Femur (tissue), 1 donor: Measurements from ENCODE around the gene GALK1.

Source experiments
- DNase-seq: peaks from one replicate; pipeline ENCODE4 v3.0.0-alpha.2; 2017

GALK1 gene

DNA sequence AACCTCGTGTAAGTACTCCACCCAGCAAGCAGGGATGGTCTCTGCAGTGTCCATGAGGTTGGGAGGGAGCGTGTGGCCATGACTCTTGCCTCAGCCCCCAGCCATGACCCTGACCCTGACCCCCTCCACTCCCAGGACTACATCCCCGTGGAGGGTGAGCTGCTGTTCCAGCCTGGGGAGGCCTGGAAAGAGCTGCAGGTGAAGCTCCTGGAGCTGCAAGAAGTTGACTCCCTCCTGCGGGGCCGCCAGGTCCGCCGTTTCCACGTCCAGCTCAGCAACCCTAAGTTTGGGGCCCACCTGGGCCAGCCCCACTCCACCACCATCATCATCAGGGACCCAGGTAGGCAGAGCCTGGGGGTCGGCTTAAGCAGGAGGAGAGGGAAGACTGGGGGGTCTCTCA is 16.3 kb downstream of the GALK1 start:
- DNase-seq = no peak

DNA sequence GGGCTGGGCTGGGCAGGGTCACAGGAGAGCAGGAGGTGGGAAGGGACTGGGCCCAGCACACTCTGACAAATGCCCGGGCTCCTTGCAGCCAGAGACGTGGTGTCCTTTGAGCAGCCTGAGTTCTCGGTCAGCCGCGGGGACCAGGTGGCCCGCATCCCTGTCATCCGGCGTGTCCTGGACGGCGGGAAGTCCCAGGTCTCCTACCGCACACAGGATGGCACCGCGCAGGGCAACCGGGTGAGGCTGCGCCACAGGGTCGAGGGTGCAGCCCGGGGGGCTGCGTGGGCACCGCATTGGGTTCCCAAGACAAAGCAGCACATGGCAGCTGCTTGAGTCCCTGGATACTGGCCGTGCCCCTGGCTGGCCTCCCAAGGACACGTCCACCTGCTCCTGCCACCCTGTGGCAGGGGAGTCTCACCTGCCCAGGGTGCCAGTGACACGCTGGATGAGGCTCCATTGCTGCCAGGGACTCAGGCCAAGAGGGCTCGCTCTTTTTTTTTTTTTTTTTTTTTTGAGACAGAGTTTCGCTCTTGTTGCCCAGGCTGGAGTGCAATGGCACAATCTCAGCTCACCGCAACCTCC is 21.3 kb downstream of the GALK1 start:
- DNase-seq = no peak

DNA sequence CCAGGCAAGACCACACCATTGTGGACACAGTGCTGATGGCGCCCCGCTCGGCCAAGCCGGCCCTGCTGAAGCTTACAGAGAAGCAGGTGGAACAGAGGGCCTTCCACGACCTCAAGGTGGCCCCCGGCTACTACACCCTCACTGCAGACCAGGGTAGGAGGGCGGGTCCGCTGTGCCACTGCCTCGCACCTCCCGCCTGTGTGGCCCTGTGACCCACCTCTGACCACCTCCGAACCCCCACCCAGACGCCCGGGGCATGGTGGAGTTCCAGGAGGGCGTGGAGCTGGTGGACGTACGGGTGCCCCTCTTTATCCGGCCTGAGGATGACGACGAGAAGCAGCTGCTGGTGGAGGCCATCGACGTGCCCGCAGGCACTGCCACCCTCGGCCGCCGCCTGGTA is 22.7 kb downstream of the GALK1 start:
- no peak for DNase-seq

DNA sequence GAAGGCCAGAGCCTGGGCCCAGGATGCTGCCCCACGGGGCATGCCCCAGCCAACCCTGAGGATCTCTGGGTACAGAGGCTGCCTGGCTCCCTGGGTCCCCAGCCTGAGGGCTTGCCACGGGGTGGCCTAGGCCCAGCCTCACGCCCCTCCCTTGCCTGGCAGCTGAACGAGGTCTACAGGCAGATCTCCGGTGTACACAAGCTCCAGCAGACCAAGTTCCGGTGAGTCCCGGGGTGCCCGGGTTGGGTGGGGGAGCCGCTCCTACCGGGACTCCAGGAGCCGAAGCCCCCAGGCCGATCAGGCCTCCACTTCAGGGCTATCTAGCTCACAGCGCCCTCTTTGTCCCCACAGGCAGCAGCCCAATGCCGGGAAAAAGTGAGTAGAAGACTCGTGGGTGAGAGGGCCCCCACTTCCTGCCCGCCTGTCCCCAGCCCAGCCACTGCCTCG is 24.3 kb downstream of the GALK1 start:
- no peak for DNase-seq

DNA sequence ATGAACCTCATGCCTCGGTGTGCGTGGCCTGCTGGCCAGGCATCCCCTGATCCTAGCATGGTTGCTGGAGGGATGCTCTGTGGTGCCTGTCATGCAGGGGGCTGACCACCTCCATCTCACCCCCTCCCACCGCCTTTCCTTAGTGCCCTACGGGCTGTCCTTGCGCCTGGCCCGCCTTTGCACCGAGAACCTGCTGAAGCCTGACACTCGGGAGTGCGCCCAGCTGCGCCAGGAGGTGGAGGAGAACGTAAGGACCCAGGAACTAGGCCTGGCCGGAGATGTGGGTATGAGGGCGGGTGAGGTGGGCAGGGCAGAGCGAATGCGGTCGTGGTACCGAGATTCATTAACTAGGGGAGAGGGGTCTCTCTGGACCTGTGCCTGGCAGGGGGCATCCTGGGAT is 24.8 kb downstream of the GALK1 start:
- no peak for DNase-seq

DNA sequence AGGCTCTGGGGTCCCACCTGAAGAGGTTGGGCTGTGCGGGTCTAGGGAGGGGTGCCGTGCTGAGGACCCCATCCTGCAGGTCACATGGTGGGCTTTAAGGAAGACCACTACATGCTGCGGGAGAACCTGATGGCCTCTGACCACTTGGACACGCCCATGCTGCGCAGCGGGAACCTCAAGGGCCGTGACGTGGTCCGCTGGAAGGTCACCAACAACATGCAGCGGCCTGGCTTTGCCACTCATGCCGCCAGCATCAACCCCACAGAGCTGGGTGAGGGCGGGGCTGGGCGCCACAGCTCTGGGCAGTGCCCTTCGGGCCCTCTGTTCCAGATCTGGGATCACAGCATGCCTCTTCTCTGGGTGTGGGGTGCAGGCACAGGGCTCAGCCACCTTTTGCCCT is 25.2 kb downstream of the GALK1 start:
- DNase-seq = no peak

DNA sequence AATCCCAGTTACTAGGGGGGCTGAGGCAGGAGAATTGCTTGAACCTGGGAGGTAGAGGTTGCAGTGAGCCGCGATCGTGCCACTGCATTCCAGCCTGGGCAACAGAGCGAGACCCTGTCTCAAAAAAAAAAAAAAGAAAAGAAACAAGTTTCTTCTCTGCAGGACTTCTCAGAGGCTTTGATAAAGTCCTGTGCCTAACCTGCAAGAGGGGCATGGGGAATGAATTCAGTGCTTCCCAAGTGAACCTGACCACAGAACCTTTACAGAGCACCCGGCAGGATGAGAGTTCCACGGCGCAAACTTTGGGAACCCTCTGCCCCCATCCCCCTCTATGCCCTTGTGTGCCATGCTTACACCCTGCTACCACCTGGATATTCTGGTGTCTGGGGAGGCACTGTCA is 25.8 kb downstream of the GALK1 start:
- no peak for DNase-seq

DNA sequence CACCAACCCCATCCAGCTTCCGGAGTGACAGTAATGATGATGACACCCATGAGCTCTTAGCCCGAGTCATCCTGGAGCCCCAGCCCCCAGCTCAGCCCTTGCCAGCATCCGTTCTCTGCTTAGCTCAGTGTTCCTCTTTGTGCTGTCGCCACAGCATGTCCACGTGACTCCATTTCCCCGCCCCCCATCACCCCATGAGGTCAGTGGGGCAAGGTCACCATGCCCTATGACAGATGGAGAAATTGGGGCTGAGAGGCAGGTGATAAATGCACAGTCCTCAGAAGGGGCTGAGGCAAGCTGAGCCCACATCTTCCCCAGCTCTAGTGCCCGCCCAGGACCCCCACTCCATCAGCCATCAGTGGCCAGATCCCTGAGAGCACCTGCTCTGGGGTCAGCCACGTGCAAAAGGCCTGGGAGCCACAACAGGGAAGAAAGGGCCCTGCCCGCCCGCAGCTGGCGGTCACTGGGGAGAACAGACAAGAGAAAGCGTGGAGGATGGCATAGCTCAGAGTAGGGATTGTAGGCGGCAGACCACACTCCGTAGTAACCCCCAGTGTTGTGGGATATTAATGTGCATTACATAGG is 26.7 kb downstream of the GALK1 start:
- peak; percentile 44 for DNase-seq

DNA sequence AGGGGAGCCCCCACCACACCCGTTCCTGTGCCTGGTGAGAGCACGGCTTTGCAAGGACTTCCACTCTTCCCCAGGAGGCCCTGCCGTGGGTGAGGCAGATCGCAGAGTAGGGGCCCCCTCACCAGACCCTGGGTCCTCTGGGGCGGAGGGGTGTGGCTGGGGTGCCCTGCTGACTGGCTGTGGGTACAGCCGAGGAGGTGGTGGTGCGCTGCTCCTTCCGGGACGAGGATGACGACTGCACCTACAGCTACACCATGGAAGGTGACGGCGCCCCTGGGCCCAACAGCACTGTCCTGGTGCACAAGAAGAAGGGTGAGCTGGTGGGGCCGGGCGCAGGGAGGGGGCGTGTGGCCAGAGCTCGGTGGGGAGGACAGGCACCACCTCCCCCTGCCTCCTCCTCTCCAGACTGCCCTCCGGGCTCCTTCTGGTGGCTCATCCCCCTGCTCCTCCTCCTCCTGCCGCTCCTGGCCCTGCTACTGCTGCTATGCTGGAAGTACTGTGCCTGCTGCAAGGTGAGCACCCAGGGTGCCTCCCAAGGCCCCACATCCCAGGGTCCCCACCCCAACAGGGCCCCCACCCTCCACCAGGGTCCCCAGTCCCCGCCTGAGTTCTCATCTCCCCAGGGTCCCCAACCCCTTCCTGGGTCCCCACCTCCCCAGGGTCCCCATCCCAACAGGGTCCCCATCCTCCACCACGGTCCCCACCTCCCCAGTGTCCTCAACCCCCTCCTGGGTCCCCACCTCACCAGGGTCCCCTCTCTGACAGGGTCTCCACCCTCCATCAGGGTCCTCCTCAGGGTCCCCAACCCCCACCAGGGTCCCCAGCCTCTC is 27.6 kb downstream of the GALK1 start:
- DNase-seq = no peak

DNA sequence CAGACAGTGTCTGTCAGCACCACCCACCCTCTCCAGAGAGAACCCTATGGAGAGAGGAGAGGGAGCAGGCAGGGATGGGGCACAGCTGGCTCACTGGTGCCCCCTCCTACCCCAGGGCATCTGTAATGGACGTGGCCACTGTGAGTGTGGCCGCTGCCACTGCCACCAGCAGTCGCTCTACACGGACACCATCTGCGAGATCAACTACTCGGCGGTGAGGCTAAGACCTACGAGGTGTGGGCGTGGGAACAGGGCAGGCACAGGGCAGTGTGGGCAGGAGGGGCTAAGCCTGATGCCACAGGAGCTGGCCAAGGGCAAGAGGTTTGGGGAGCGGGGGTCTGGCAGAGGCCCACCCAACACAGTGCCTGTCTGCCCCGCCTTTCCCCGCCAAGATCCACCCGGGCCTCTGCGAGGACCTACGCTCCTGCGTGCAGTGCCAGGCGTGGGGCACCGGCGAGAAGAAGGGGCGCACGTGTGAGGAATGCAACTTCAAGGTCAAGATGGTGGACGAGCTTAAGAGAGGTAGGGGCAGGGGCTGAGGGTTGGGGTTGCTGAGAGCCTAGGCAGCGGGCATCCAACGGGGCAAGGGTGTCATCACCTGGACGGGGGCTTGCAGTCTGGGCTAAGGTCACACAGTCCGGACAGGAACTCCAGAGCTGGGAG is 28.7 kb downstream of the GALK1 start:
- no peak for DNase-seq

DNA sequence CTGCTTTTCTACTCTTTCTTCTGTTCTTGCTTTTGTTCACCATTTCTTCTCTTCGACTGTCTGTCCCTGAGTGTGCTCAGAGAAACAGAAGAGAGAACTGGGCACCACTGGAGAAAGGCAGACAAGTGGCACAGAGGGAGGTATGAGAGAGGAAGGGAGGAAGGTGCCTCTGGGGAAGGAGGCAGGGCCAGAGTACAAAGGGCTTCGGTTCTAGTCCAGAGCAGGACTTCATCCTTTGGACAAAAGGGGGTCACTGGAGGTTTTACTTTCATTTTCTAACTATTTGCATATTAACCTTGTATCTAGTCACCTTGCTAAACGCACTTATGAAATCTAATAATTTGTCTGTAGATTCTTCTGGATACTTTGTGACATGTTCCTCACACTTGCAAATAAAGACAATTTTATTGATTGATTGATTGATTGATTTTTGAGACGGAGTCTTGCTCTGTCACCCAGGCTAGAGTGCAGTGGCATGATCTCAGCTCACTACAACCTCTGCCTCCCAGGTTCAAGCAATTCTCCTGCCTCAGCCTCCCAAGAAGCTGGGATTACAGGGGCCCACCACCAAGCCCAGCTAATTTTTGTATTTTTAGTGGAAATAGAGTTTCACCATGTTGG is 30.2 kb downstream of the GALK1 start:
- no peak for DNase-seq

DNA sequence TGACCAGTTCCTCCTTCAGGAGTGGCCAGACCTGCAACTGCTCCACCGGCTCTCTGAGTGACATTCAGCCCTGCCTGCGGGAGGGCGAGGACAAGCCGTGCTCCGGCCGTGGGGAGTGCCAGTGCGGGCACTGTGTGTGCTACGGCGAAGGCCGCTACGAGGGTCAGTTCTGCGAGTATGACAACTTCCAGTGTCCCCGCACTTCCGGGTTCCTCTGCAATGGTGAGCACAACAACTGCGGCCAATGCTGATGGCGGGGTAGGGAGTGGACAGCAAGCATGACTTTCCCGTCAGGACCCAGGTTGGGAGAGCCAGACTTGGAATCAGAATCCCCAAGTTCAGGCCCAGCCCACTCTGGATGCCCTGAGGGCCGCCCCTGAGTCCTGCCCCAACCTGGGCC is 31.5 kb downstream of the GALK1 start:
- DNase-seq = no peak

DNA sequence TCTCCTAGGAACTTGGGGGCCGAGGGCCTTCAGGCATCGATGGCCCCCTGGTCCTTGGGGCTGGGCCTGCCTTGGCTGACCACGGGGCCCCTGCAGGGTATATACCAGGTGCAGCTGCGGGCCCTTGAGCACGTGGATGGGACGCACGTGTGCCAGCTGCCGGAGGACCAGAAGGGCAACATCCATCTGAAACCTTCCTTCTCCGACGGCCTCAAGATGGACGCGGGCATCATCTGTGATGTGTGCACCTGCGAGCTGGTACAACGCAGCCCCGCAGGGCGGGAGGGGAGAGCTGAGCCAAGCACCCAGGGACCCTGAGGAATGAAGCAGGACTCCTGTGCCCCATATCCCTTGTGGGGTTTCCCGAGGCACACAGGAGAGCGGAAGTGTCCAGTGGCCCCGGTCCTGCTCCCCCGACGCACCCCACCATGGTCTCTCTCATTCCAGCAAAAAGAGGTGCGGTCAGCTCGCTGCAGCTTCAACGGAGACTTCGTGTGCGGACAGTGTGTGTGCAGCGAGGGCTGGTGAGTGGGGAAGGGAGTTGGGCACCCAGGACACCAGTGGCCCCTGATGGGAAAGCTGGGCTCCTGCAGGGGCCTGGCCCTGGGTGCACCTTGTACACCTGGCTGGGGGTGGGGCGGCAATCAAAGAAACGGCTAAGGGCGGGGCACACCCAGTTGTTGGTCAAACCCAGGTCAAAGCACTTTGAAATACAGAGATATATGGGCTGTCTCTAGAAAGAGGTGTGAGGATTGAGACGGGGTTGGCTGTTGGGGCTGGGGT is 33.1 kb downstream of the GALK1 start:
- no peak for DNase-seq

DNA sequence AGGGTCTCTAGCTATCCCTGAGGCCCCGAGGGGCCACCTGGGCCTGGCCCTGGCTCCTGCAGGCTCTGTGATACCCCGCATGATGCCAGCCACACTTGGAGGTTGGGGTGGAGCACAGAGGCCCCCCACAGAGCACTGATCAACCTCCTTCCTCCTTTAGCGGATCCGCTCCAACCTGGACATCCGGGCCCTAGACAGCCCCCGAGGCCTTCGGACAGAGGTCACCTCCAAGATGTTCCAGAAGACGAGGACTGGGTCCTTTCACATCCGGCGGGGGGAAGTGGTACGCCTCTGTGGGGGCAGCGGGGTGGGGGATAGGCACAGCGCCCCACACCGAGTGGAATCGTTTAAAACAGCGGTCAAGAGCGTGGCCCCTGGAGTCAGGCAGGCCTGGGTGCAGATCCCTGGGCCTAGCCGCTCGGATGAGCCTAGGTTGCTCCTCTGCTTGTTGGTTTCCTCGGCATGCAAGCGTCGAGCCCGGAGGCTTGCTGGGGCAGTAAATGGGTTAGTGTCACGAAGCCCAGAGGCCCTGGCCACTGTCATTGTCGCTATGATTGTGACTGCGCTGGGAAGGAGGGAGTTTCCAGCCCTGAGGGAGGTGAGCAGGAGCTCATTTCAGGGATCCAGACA is 33.8 kb downstream of the GALK1 start:
- DNase-seq = no peak

DNA sequence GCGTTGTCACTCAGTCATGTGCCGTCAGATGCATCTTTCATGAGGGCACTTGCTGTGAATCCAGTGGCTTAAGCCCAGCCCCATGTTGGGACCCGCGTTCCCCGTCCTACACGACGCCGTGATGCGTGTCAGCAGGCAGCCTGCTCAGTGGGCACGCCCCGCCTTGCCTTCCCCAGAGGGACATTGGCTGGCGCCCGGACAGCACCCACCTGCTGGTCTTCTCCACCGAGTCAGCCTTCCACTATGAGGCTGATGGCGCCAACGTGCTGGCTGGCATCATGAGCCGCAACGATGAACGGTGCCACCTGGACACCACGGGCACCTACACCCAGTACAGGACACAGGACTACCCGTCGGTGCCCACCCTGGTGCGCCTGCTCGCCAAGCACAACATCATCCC is 34.9 kb downstream of the GALK1 start:
- DNase-seq = no peak

DNA sequence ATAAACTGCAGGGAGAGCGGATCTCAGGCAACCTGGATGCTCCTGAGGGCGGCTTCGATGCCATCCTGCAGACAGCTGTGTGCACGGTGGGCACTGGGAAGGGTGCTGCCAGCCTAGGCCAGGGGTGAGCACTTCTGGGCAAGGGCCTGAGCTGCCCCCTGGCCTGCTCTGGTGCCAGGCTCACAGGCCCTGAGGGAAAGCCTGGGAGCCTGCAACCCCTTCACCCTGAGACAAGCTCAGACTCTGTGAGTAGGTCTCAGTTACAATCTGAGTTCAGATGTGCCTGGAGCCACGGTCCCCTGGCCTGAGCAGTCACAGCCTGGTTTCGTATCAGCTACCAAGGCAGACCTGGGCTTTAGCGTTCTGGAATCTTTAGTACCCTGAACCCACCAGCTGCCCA is 35.6 kb downstream of the GALK1 start:
- DNase-seq = no peak

DNA sequence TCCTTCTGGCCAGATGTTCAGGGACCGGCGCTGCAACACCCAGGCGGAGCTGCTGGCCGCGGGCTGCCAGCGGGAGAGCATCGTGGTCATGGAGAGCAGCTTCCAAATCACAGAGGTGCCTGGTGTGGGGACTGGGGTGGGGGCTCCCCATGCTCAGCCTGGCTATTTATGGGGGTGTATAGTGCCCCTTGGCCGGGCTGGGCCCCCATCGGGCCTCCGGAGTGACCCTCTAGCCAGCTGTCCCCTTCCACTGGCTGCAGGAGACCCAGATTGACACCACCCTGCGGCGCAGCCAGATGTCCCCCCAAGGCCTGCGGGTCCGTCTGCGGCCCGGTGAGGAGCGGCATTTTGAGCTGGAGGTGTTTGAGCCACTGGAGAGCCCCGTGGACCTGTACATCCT is 37.6 kb downstream of the GALK1 start:
- no peak for DNase-seq

DNA sequence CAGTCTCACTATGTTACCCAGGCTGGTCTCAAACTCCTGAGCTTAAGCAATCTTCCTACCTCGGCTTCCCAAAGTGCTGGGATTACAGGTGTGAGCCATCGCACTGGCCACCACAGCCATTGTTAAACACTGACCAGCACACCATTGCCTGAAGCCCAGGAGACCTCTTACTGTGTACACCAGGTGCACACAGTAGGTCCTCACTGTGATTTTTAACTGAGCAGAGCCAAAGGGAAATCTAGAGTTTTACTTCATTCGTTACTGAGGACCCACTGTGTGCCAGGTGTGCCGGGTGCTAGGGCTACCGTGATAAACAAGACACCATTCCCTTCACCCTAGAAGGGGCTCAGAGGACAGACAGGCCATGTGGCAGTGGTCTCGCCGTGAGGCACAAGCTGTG is 39.5 kb downstream of the GALK1 start:
- DNase-seq = no peak

DNA sequence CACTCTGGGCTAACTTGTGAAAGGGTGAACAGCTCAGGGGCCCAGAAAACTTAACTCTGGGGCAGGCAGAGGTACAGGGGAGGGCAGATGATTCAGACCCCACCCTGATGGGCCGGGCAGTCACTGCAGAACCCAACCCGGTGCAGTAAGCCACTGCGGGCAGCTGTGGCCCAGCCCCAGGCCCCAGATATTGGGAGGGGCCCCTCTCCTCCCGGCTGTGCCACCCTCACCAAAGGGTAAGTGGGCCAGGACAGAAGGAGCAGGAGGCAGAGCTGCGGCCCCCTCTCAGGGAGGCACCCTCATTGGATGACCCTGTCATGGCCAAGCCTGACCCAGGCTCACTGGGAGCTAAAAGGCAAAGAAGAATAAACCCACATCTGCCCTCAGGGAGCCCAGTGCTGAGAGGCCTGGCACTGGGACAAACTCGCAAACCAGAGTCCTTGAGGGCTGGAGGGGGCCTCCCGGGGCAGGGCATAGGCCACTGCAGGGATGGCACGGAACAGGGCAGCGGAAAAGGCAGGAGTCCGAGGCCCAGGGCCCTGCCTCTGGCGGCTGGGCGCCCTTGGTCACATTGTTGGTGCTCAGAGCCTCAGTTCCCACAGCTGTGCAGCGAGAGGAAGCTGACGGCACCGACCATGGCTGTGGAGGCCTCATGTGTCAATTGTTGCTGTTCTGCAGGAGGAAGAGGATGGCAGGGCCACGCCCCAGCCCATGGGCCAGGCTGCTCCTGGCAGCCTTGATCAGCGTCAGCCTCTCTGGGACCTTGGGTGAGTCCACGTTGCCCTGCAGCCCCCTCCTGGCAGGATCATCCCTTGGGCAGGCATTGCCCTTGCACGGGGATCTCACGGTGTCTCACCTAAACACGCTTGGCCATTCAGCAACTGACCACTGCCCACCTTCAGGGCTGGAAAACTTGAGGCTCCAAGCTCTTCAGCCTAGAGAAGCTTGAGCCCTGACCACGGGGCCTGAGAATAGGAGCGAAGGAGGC is 40.7 kb downstream of the GALK1 start:
- no peak for DNase-seq

DNA sequence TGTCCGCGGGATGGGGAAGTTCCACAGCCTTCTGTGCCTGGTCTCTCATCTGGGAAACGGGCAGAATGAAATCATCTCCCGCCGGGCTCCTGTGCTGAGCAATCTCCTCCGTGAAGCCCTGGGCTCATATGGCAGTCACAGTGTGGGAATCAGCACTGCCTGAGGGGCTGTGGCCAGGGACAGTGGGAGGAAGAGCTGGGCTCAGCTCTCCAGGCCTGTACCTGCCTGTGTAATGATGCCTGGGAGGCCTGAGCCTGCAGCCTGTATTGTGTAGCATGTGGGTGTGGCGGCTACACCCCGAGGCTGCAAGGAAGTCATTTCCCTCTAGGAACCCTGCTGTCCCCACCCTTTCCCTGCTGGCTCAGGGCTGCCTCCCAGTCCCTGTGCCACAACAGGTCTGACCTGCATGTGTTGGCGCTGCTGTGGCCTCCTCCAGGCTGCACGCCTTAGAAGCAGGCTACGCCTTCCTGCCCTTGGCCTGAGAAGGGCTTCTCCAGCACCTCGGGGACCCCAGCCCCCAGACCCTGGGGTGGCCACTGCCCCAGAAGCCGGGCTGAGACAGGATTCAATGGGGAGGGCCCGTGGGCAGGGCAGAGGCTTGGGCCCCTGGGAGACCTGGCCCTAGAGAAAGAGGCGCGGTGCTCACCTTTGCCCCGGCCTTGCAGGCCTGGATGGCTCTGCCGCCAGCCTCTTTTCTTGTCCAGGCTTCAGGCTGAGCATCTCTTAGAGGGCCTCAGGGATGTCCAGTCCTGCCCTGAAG is 41.6 kb downstream of the GALK1 start:
- no peak for DNase-seq
